Putamen (tissue), 1 donor: ENCODE measurements around the gene A2ML1.
A peak's percentile ranks its signal among the peaks of the same experiment; 100 is the strongest.
"Not testable (repeated sequence)": the region's sequence is repeated elsewhere in the genome, so short reads cannot be mapped to it uniquely, and the experiment has no call there.

Source experiments
- DNase-seq: peaks from one replicate; pipeline ENCODE4 v3.0.0-alpha.2; 2016; ENCODE audit warnings: low spot score

A2ML1 gene

DNA sequence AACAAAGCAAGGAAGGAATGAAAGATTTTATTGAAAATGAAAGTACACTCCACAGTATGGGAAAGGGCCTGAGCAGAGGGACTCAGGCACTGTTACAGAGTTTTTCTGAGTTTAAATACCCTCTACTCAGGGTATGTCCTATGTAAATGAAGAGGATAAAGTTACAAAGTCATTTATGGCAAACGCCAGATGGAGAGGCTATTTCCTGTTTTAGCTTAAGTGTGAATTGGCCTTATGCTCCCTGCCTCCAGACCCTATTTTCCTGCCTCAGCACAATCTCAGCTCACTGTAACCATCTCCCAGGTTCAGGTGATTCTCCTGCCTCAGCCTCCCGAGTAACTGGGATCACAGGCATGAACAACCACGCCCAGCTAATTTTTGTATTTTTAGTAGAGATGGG lies 85.1 kb downstream of the A2ML1 start:
- no peak for DNase-seq

DNA sequence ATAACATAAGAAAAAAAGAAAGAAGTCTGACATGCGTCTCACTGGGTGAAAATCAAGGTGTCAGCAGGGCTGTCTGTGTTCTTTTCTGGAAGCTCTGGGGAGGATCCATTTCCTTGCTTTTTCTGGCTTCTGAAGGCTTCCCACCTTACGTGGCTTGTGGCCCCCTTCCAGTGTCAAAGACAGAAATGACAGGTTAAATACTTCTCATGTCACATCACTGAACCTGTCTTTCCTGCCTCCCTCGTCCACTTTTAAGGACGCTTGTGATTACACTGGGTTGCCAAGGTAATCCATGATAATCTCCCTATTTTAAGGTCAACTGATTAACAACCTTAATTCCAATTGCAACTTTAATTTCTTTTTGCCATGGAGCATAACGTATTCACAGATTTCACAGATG lies 87.3 kb downstream of the A2ML1 start:
- DNase-seq: no peak

- DNase-seq: no peak
Measured at GRCh38 chr12:8911606-8912268, 89.3 kb downstream of the A2ML1 start.

- DNase-seq: no peak
Measured at GRCh38 chr12:8912914-8913313, 90.5 kb downstream of the A2ML1 start.

DNA sequence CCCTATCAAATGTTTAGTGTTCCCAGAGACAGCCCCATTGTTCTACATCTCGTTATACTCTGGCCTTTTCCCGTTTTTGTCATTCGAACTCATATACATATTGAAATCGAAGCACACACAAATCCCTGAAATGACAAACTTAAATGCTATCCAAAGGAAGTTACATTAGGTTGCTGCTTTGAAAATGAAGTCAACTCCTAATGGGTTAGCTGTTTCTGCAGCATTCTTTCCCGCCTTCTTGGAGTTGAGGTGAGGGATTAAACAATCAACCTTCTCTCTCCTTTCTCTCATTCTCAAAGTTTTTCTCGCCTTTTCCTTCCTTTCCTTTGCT lies 91.2 kb downstream of the A2ML1 start:
- DNase-seq: no peak

GRCh38 chr12:8914033-8914715 lies 91.8 kb downstream of the A2ML1 start, which contains the start of gene PHC1:
TSS of gene PHC1 (plus strand) at chr12:8914509. CDS start at chr12:8917678, 3,169 bp downstream.
- peak; percentile 82 for DNase-seq

- DNase-seq: peak; percentile 17
Measured at GRCh38 chr12:8914716-8915526, 92.5 kb downstream of the A2ML1 start.

DNA sequence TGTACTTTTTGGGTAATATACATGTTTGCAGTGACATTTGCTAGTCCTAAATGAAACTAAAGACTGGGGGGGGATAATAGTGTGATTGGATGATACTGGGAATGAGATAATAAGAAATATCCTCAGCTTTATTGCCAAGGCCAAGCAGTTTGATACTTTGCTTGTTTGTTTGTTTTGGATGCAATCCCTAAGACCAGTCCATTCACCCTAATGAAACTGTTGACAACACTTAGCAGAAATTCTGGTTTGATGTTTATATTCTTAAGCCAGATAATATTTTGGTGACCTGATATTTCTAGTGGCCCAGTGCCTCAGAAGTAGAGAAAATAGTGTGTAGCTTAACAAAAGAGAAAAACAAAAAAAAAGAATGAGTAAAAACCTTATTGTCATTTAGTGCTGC lies 93.7 kb downstream of the A2ML1 start:
- no peak for DNase-seq

- no peak for DNase-seq
Measured at GRCh38 chr12:8917031-8917430, 94.6 kb downstream of the A2ML1 start.

- no peak for DNase-seq
Measured at GRCh38 chr12:8917751-8918150, 95.3 kb downstream of the A2ML1 start.

- DNase-seq: not testable (repeated sequence)
Measured at GRCh38 chr12:8919643-8920042, 97.2 kb downstream of the A2ML1 start.

GRCh38 chr12:8922544-8922943 lies 100.1 kb downstream of the A2ML1 start:
- no peak for DNase-seq
